ENCODE data around the gene CDH26. TPM values are rescaled to one million over a fixed set of nuclear protein-coding genes. Genes with fewer than 3 reads are reported as not detected.
A peak's percentile ranks its signal among the peaks of the same experiment; 100 is the strongest.

CDH26 gene
- total and polyA plus RNA-seq, 9 of the 15 experiments (the other 6 are each of a cell fraction or from before 2014, with no cell fraction given): 0.07 to 0.13 (median 0.10) TPM; not detected in 4

GRCh38 chr20:59985864-59986263 is 27.6 kb downstream of the CDH26 start:
- H3K79me2 ChIP-seq (ENCODE audit: control insufficient read depth, insufficient read depth, low read length): no peaks in the 10 kb centered on the region
- no peak overlapping the region for H2AFZ ChIP-seq (ENCODE audit: low read depth, low read length)
- intact Hi-C loops (cut with micrococcal nuclease): no loop called here
- in situ Hi-C loops (cut with MboI): no loop called here
- H4K20me1 ChIP-seq (replicated peaks; ENCODE audit: control insufficient read depth, insufficient read depth, low read length): no peaks in the 10 kb centered on the region
- no peaks in the 10 kb centered on the region for H3K9me1 ChIP-seq (ENCODE audit: control insufficient read depth, insufficient read depth, low read length)
- H3K4me2 ChIP-seq (ENCODE audit: insufficient read depth, low read length): no peak overlapping the region
- peaks cover 4 to 5% of the 10 kb centered on the region in 2 experiments; a peak in 4 of 5 replicates for H3K27me3 ChIP-seq (ENCODE audit: control insufficient read depth in 2 of 2, insufficient read depth in 2 of 2, low read length in 2 of 2)
- no peaks in the 10 kb centered on the region for H3K36me3 ChIP-seq (ENCODE audit: control insufficient read depth, insufficient read depth, low read length)
- H3K4me3 ChIP-seq: no peak overlapping the region
- ATAC-seq (peak; percentile 82), FAIRE-seq (peak; percentile 40), DNase-seq (ENCODE audit: extremely low read depth in 1 of 4, low spot score in 3 of 4) (peak in 2 of 4 experiments; percentile 13 to 18)
- TF ChIP-seq HDAC2 (IDR thresholded peaks at IDR 0.05) (no peak), CTCF (IDR thresholded peaks at IDR 0.05 in 2 of 3, conservative IDR thresholded peaks at IDR 0.05 in 1 of 3; ENCODE audit: insufficient read depth in 2 of 3, low read depth in 1 of 3, low read length in 3 of 3) (peak in 2 of 3 experiments; percentile 29 to 47; a peak in 3 of 6 replicates)
- no TSS peak for BruUV-seq (replicated peaks)
- H3K9ac ChIP-seq (ENCODE audit: insufficient read depth in 1 of 2, low read depth in 2 of 2, low read length in 2 of 2): no peak overlapping the region
- WGBS (ENCODE audit: insufficient coverage, low coverage, missing lambda C conversion rate): 10% methylated on average over 3 of the region's 3 CpGs
- POLR2A ChIA-PET: no interaction called here
- CTCF ChIA-PET (ENCODE audit: low intra/inter-chr PET ratio): no interaction called here
- H3K4me1 ChIP-seq (replicated peaks in 1 of 2; ENCODE audit: control insufficient read depth in 2 of 2, insufficient read depth in 2 of 2, low read length in 2 of 2): peaks cover 0 to 7% of the 10 kb centered on the region in 2 experiments; a peak in 2 of 5 replicates
- no peaks in the 10 kb centered on the region for H3K9me3 ChIP-seq (replicated peaks; ENCODE audit: control insufficient read depth, insufficient read depth, low read depth, low read length)
- no peak overlapping the region for H3K27ac ChIP-seq (ENCODE audit: extremely low read depth, low read depth, low read length)

DNA sequence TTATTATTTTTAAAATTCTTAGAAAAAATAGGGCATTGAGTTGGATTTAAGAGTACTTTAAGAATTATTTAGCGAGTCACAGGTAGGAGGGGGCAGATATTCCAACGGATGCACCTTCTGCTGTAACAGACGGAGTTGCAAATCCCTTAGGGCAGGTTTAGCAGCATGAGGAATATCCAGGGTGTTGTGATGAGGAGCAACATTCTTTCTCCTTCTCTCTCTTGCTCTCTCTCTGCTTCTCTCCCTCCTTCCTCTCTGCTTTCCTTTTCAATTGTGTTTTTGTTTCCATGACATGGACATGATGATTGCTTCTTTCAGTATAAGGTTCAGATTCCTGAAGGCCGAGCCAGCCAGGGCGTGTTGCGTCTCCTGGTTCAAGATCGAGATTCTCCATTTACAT is 28.9 kb downstream of the CDH26 start:
- Histone ChIP-seq H3K9ac (ENCODE audit: insufficient read depth in 1 of 2, low read depth in 2 of 2, low read length in 2 of 2) (no peak overlapping the region), H3K36me3 (ENCODE audit: control insufficient read depth, insufficient read depth, low read length) (no peaks in the 10 kb centered on the region), H3K27ac (ENCODE audit: extremely low read depth, low read depth, low read length) (no peak overlapping the region), H3K4me2 (ENCODE audit: insufficient read depth, low read length) (no peak overlapping the region), H3K4me3 (no peak overlapping the region), H3K27me3 (ENCODE audit: control insufficient read depth in 2 of 2, insufficient read depth in 2 of 2, low read length in 2 of 2) (peaks cover 4 to 5% of the 10 kb centered on the region in 2 experiments; a peak in 4 of 5 replicates), H3K9me3 (replicated peaks; ENCODE audit: control insufficient read depth, insufficient read depth, low read depth, low read length) (no peaks in the 10 kb centered on the region), H3K9me1 (ENCODE audit: control insufficient read depth, insufficient read depth, low read length) (no peaks in the 10 kb centered on the region), H2AFZ (ENCODE audit: low read depth, low read length) (no peak overlapping the region), H3K79me2 (ENCODE audit: control insufficient read depth, insufficient read depth, low read length) (no peaks in the 10 kb centered on the region), H4K20me1 (replicated peaks; ENCODE audit: control insufficient read depth, insufficient read depth, low read length) (no peaks in the 10 kb centered on the region), H3K4me1 (replicated peaks in 1 of 2; ENCODE audit: control insufficient read depth in 2 of 2, insufficient read depth in 2 of 2, low read length in 2 of 2) (peaks cover 0 to 7% of the 10 kb centered on the region in 2 experiments; a peak in 2 of 5 replicates)
- CTCF ChIA-PET (ENCODE audit: low intra/inter-chr PET ratio): no interaction called here
- intact Hi-C loops (cut with micrococcal nuclease): no loop called here
- in situ Hi-C loops (cut with MboI): no loop called here
- no TSS peak for BruUV-seq (replicated peaks)
- 2% methylated on average over 7 of the region's 7 CpGs for WGBS (ENCODE audit: insufficient coverage, low coverage, missing lambda C conversion rate)
- DNase-seq (ENCODE audit: extremely low read depth in 1 of 4, low spot score in 3 of 4) (no peak), FAIRE-seq (no peak), ATAC-seq (no peak)
- POLR2A ChIA-PET: interaction anchor here (0.7 kb wide), 1 partner anchor 132 kb away, joined by 4 read pairs; no protein-coding TSS in a partner anchor
- TF ChIP-seq ZNF239 (CRISPR knock-in tag; IDR thresholded peaks at IDR 0.05) (no peak), ZFP1 (CRISPR knock-in tag; IDR thresholded peaks at IDR 0.05) (no peak), TARDBP (IDR thresholded peaks at IDR 0.05) (no peak), ZNF274 (IDR thresholded peaks at IDR 0.05; ENCODE audit: borderline replicate concordance, low read depth, low read length) (no peak), TBP (optimal IDR thresholded peaks at IDR 0.05; ENCODE audit: low read depth, low read length) (no peak), U2AF2 (optimal IDR thresholded peaks at IDR 0.05; ENCODE audit: low read depth, low read length) (no peak), MXD1 (CRISPR knock-in tag; IDR thresholded peaks at IDR 0.05; ENCODE audit: borderline replicate concordance, poor library complexity, severe bottlenecking) (no peak)
